CD4-positive, alpha-beta T cell treated with Interleukin-6 for 4 hours (primary cell): ENCODE data around the gene NT5DC2.
A peak's percentile ranks its signal among the peaks of the same experiment; 100 is the strongest.

Experiments used
- DNase-seq: peaks from one replicate; pipeline ENCODE4 v3.0.0-alpha.2; 2020; ENCODE audit warnings: mixed read lengths

The NT5DC2 gene

DNA sequence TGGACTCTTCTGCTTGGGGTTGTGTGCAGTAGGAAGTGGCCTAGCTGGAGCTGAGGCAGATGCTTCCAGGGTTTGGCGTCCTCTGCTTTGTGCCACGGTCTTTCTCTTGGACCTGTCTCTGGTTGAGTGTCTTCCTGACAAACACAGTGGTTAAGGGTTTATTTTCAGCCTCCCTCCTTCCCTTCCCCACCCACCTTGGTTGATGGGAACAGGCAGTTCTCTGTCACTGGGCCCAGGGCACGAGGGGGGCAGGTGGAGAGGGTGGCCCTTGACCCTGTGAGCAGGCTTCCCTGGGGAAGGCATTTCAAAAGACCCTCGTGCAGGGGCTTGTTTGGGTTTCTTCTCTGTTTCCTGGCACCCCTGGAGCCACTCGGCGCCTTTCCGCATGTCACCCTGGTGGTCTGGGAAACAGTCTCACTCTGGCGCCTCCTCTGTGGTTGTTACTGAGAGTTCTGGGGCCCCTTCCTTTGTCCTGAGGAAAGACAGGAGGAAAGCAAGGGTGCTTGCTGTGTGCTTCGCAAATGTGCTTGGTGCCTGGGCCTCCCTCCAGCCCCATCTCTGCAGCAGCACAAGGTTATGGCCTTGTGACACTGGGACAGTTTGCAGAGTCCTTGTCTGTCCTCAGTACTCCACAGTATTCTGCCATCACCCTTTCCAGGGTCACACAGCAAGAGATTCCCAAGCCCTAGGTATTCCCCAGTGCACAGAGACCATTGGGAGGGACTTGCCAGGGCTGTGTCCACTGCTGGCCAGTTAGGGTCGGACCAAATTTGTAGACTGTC lies 48.8 kb downstream of the NT5DC2 start:
- no peak for DNase-seq

DNA sequence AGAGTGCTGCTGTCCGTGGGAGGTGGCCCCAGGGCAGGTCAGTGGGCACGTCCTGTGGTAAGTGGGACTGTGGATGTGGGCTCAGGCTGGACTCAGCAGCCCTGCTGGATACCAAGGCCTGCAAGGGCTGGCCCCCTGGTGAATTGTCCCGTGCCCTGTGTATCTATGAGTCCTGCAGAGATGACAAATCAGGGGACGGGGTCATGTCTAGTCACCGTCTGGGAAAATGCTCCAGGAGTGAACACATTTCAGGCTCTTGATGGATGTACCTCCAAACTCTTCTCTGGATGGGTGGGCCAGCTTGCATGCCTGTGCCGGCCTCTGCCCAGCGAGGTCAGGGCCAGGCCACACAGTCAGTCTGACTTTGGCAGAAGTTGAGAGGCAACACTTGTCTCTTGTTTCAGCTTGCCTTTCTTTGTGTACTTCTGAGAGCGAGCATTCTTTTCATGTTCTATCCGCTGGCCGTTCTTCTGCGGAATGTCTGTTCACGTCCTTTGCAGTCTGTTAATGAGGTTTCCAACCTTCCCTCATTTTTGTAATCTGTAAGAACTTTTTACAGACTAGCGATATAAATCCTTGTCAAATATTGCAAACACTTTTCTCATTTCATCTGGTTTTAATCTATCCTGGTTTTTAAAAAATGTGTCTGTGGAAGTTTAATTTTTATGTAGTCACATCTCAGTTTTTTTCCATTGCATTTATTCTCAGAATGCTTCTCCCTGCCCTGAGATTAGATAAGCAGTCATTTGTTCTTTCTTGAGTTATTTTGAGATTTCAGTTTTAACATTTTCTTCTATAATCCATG lies 49.9 kb downstream of the NT5DC2 start:
- no peak for DNase-seq

DNA sequence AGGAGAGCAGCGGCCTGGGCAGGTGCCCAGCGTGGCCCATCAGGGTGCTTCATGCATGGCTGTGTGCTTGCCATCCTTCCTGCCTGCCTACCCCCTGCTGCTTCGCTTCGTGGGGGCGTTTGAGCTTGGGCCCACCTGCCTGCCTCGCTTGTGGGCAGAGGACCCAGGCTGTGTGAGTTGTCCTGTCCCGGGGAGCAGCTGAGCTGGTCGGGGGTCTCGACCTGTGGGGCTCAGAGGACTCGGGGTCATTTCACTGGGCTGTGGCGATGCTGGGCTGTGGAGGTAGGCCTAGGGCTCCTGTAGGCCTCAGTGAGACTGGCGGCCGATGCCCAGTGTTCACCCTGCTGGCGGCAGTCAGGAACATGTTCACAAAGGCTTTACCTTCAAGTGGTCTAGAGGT lies 50.6 kb downstream of the NT5DC2 start:
- no peak for DNase-seq

DNA sequence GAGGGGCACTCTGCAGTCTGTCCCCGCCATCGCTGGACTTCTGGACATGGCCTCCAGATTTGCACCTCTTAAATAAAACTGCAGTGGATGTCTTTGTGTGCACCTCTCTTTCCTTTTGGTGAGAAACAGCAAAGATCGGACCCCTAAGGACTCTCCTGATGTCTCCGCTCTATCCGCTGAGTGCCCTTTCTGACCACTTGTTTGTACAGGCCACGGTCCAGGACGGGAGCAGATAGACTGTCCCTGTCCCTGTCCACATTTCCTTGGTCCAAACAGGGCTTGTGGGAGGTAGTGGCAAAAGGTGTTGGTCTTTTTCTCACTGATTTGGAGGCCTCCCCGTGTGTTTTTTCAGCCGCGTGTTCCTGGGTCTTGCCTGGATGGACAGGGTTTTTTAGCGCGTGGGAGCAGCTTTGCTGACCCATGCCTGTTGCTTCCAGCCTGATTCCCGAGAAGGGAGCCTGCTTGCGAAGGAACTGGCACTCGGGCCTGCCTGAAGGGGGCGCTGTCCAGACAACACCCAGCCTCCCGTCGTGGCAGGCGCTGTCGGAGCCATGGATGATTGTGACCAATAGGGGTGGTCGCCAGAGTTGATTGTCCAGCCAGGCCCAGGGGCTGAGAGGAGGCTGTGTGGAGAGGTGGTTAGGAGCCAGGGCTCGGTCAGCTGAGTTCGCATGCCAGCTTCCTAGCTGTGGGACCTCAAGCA lies 51.7 kb downstream of the NT5DC2 start:
- DNase-seq: peak; percentile 18

DNA sequence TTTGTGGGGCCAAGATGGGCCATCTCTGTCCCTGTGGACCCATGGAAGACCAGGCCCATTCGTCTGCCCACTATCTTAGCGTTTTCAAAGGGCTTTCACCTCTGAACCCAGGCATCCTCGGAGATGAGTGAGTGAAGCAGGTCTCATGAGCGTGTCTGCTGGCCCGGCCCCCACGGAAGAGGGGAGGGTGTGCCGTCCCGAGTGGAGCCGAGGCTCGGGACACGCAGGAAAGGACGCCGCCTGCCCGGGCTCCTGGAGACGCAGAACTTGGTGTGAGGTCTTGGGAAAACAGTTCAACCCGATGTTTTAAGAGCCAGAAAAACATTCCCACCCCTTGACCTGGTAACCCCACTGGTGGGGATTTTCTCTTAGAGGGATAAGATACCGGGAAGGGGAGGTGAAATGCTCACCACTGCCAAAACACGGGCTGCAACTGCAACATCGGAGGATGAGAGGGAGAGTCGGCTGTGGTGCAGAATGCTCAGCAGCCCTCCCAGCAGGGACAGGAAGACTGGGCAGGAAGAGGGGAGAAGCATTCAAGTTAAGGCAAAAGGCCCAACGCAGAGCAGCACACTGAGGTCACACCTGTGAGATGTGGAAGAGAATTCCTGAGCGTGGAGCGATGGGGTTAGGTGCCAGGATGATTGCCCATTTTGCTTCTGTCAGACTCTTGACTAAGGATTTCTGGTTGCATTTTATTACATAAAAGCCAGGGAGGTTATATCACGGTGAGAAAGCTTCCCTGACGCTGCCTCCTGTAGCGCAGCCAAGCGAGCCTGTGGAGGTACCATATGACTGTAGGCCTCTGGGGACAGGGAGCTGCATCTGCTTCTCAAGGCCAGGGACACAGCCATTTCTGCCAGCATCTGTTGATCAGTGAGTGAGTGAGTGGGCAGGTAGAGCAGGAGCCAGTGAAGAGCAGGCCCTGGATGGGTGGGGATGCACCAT lies 52.6 kb downstream of the NT5DC2 start:
- no peak for DNase-seq

DNA sequence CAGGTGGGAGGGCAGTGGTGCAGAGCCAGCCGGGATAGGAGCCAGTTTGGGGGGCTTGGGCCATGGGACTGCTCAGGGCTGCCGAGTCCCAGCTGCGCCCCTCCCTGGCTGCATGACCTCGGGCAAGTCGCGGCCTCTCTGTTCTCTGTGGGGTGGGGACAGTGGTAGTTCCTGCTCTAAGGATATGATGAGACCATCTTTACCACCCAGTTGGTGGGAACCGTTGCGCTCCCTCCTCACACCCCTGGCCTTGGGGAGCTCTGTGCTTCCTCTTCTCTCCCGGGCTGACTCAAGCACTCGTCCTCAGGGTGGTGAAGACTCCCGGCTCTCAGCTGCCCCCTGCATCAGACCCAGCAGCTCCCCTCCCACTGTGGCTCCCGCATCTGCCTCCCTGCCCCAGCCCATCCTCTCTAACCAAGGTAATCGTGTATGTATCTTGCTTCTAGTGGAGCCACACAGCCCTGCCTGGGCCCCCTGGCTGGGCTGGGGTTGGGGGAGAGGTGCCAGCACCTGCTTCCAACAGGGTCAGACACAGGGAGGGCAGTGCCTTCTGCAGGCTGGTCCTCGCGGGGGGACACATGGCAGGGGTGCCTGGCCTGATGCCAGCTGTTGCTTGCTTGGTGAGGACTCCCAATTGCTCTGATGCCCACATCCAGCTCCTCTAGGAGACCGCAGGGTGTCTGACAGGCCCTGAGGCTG lies 53.6 kb downstream of the NT5DC2 start:
- DNase-seq: no peak

DNA sequence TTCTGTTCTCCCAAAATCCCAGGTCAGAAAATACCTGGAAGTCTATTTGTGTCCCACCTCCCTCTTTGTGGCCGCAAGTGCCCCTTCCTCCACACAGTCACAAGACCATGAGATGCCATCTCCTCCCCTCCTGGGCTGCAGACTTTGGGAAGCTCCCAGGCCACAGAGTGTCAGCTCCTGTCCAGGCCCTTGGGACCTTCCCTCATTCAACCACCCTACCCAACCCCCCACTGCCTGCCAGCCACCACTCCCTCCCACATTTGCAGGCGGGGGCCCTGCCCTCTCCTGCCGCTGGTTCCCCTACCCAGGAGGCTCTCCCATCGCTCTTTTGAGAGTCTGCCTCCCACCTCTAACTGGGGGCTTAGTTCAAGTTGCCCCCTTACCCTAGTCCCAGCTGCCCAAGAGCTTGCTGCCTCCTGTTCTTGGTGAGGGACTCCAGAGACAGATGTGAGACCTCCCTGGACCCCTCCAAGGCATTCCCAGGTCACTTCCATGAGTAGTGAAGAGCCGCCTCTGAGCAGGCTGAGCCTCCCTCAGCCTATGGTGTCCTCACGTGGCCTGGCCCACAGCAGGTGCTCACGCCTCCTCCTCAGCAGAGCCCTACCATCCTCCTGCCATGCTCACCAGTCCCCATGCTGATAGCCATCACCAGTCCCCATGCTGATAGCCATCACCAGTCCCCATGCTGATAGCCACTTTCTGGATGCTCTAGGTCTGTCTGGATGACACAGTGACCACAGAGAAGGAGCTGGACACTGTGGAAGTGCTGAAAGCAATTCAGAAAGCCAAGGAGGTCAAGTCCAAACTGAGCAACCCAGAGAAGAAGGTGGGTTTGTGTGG lies 54.4 kb downstream of the NT5DC2 start:
- DNase-seq: no peak

DNA sequence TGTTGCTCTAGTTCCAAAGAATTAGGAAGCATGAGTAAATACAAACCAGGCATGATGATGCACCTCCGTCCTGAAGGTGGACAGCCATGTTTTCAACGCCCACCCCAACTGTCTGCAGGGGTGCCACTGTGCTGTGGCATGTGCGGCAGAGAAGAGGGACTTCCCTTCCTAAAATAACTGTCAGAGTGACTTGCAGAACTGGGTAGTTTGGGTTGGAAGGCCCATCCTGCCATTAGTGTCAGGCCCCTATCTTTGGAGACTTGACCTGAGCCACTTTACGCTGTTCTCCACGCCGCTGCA lies 55.9 kb downstream of the NT5DC2 start:
- DNase-seq: no peak

DNA sequence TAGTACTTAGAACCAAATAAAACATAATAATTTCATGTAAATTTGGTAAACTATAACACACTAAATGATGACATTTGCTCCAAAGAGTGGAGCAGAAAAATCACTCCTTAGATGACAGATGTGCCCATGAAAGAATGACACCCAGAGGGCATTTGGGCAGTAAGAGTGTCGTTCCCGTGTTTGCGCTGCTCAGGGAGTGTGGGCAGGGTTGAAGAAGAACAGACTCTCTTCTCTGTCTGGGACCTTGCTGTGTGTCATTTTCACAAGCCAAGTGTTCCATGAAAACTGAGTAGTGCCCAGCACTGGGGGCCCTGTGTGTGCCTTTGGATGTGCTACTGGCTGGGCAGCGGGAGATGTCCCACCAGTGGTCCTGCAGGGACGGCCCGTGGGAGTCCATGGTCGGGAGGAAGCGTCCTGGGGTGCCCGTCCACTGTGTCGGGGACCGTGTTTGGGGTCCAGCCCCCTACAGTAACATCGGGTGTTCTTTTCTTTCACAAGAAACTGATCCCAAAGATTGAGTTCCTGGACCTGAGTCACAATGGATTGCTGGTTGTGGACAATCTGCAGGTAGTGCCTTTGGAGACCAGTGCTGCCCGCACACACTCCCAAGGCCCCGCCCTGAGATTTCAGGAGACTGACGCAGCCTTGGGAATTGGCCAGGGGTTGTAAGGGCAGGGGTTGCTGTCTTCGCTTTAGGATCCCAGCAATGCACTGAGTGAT lies 56.4 kb downstream of the NT5DC2 start:
- no peak for DNase-seq
